ENCODE data around the gene DNAJC9. TPM values are rescaled to one million over a fixed set of nuclear protein-coding genes. Genes with fewer than 3 reads are reported as not detected.

Gene DNAJC9
- total RNA-seq, 4 donors from 2014 or later, result 13.8 to 47.0 (median 17.0) TPM

GRCh38 chr10:73233883-73234282 lies 13.2 kb downstream of the DNAJC9 start:
- no peaks in the 10 kb centered on the region for H3K27me3 ChIP-seq
- TF ChIP-seq POLR2A (IDR thresholded peaks at IDR 0.05) (no peak), CTCF (IDR thresholded peaks at IDR 0.05) (no peak)
- no peaks in the 10 kb centered on the region for H3K9me3 ChIP-seq
- H3K36me3 ChIP-seq, result peaks cover 0 to 38% (median 0%) of the 10 kb centered on the region in 3 donors
- H3K27ac ChIP-seq, result no peak overlapping the region
- H3K4me1 ChIP-seq, result no peaks in the 10 kb centered on the region
- DNase-seq, result no peak
- no peak overlapping the region for H3K4me3 ChIP-seq

- DNase-seq, result no peak
- TF ChIP-seq POLR2A (IDR thresholded peaks at IDR 0.05), result no peak
- no peak for TF ChIP-seq CTCF (IDR thresholded peaks at IDR 0.05)
- Histone ChIP-seq H3K4me1 (no peaks in the 10 kb centered on the region), H3K4me3 (no peak overlapping the region), H3K27me3 (no peaks in the 10 kb centered on the region), H3K27ac (no peak overlapping the region), H3K9me3 (no peaks in the 10 kb centered on the region), H3K36me3 (peaks cover 0 to 36% (median 0%) of the 10 kb centered on the region in 3 donors)
These were observed 14.2 kb downstream of the DNAJC9 start for GRCh38 chr10:73232887-73233286.

GRCh38 chr10:73229567-73229966 lies 17.5 kb downstream of the DNAJC9 start:
- Histone ChIP-seq H3K27me3 (no peaks in the 10 kb centered on the region), H3K4me1 (no peaks in the 10 kb centered on the region), H3K36me3 (peaks cover 0 to 22% (median 0%) of the 10 kb centered on the region in 3 donors), H3K27ac (no peak overlapping the region), H3K4me3 (no peak overlapping the region), H3K9me3 (no peaks in the 10 kb centered on the region)
- no peak for TF ChIP-seq POLR2A (IDR thresholded peaks at IDR 0.05)
- TF ChIP-seq CTCF (IDR thresholded peaks at IDR 0.05), result no peak
- DNase-seq, result no peak

GRCh38 chr10:73228247-73228646 lies 18.8 kb downstream of the DNAJC9 start:
- no peak overlapping the region for H3K27ac ChIP-seq
- H3K27me3 ChIP-seq, result no peaks in the 10 kb centered on the region
- no peak for DNase-seq
- TF ChIP-seq POLR2A (IDR thresholded peaks at IDR 0.05), result no peak
- no peak for TF ChIP-seq CTCF (IDR thresholded peaks at IDR 0.05)
- no peaks in the 10 kb centered on the region for H3K4me1 ChIP-seq
- H3K36me3 ChIP-seq, result peaks cover 0 to 8% (median 0%) of the 10 kb centered on the region in 3 donors
- no peaks in the 10 kb centered on the region for H3K9me3 ChIP-seq
- H3K4me3 ChIP-seq, result no peak overlapping the region

GRCh38 chr10:73226663-73227062 lies 20.4 kb downstream of the DNAJC9 start:
- Histone ChIP-seq H3K4me1 (no peaks in the 10 kb centered on the region), H3K9me3 (no peaks in the 10 kb centered on the region), H3K4me3 (no peak overlapping the region), H3K27me3 (no peaks in the 10 kb centered on the region), H3K36me3 (peaks cover 0 to 4% (median 0%) of the 10 kb centered on the region in 3 donors), H3K27ac (no peak overlapping the region)
- no peak for TF ChIP-seq POLR2A (IDR thresholded peaks at IDR 0.05)
- no peak for TF ChIP-seq CTCF (IDR thresholded peaks at IDR 0.05)
- DNase-seq, result no peak

GRCh38 chr10:73225518-73225917 lies 21.5 kb downstream of the DNAJC9 start:
- H3K36me3 ChIP-seq, result no peaks in the 10 kb centered on the region
- TF ChIP-seq CTCF (IDR thresholded peaks at IDR 0.05) (no peak), POLR2A (IDR thresholded peaks at IDR 0.05) (no peak)

More at GRCh38 chr10:73225518-73225917, 21.5 kb downstream of the DNAJC9 start:
- no peak for DNase-seq
- Histone ChIP-seq H3K27ac (no peak overlapping the region), H3K9me3 (no peaks in the 10 kb centered on the region), H3K4me3 (no peak overlapping the region), H3K27me3 (no peaks in the 10 kb centered on the region), H3K4me1 (no peaks in the 10 kb centered on the region)

All from Peyer's patch (tissue), 4 donors.